Neural crest cell (in vitro differentiated cells): Measurements from ENCODE around the gene LSMEM2. TPM values are rescaled to one million over a fixed set of nuclear protein-coding genes. Genes with fewer than 3 reads are reported as not detected.

ENCODE experiments used
- DNase-seq: peaks from one replicate; pipeline ENCODE4 v3.0.0; 2021; ENCODE audit warnings: low read depth, mixed read lengths, low spot score
- H3K27ac Mint-ChIP-seq: one replicate; pipeline ENCODE4 v1.8.0; 2021; ENCODE audit warnings: mild to moderate bottlenecking, mixed read lengths; ENCODE audit not compliant: unreplicated experiment
- H3K27me3 Mint-ChIP-seq: 2 replicates; pipeline ENCODE4 v1.8.0; 2021; ENCODE audit warnings: low read depth, mild to moderate bottlenecking, mixed read lengths
- H3K36me3 Mint-ChIP-seq: 2 replicates; pipeline ENCODE4 v1.8.0; 2021; ENCODE audit warnings: low read depth, mild to moderate bottlenecking, mixed read lengths
- H3K4me1 Mint-ChIP-seq: 2 replicates; pipeline ENCODE4 v1.8.0; 2021; ENCODE audit warnings: mixed read lengths
- H3K4me3 Mint-ChIP-seq: one replicate; pipeline ENCODE4 v1.8.0; 2021; ENCODE audit warnings: mild to moderate bottlenecking, mixed read lengths
- H3K9me3 Mint-ChIP-seq: 2 replicates; pipeline ENCODE4 v1.8.0; 2021; ENCODE audit warnings: mixed read lengths
- long read RNA-seq: library from polyadenylated mRNA; unstranded; transcript quantifications from one replicate; pipeline ENCODE4 v2.0.0, GENCODE V29; 2020
- total RNA-seq: library from RNA; stranded (reverse); gene quantifications from 2 replicates; pipeline ENCODE4 v1.2.1, GENCODE V29; 2021
- TF ChIP-seq, protein P1 (sequence below): fragments of 200-600 bp; sonication (generic); conservative IDR thresholded peaks from 2 replicates; pipeline ENCODE4 v1.5.0; 2021; ENCODE audit warnings: antibody characterized with exemption, mild to moderate bottlenecking

The LSMEM2 gene
- not detected in 2 replicates for total RNA-seq
- long read RNA-seq = 0 reads

DNA sequence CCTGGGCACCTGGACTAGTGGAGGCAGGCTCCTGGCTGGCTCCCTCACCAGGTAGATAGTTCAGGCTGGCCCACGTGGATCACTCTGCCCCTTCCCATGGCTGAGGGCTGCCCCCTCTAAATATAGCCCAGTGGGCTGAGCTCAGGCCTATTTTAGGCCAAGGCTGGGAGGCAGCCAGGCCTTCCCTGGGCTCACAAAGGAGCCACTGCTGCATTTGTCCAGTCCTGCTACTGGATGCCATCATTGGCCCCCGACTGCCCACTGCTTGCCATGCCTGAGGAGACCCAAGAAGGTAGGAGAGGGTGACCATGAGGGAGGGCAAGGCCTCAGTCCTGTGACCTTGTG, at the start of gene LSMEM2:
Gene LSMEM2, plus strand, starts transcription at position 208 of the 345 bp plus-strand sequence. Its CDS starts 27 bp downstream, at position 235.
- Mint-ChIP-seq H3K36me3 (no peaks in the 10 kb centered on the region), H3K27me3 (peaks cover 23% of the 10 kb centered on the region), H3K9me3 (no peaks in the 10 kb centered on the region), H3K4me3 (no peak within 1 kb of the TSS), H3K27ac (no peak within 1 kb of the TSS), H3K4me1 (peaks cover 20% of the 10 kb centered on the region)
- no peak for DNase-seq
- TF ChIP-seq, protein P1, sequence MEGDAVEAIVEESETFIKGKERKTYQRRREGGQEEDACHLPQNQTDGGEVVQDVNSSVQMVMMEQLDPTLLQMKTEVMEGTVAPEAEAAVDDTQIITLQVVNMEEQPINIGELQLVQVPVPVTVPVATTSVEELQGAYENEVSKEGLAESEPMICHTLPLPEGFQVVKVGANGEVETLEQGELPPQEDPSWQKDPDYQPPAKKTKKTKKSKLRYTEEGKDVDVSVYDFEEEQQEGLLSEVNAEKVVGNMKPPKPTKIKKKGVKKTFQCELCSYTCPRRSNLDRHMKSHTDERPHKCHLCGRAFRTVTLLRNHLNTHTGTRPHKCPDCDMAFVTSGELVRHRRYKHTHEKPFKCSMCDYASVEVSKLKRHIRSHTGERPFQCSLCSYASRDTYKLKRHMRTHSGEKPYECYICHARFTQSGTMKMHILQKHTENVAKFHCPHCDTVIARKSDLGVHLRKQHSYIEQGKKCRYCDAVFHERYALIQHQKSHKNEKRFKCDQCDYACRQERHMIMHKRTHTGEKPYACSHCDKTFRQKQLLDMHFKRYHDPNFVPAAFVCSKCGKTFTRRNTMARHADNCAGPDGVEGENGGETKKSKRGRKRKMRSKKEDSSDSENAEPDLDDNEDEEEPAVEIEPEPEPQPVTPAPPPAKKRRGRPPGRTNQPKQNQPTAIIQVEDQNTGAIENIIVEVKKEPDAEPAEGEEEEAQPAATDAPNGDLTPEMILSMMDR = no peak

DNA sequence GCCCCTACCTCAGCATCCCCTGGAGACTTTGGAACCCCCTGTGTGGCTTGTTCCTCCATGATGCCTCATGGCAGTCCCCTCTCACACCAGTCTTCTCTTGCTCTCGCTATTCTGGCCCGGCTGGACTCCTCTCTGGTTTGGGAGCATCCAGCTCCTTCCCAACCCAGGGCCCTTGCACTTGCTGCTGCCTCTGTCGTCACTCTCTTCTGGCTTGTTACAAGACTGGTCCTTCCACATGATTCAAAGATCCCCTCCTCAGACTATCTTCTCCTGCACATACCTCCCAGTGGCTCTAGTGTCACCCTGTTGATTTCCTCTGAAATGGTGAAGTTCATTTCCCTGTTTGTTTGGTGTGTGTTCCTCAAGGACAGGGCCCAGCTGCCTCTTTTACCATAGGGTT, 49.4 kb upstream of the LSMEM2 start:
- TF ChIP-seq, protein P1 = no peak
- Mint-ChIP-seq H3K27me3 (peaks cover 17% of the 10 kb centered on the region), H3K27ac (peak overlapping the region; percentile 28), H3K36me3 (no peaks in the 10 kb centered on the region), H3K4me1 (peaks cover 50% of the 10 kb centered on the region), H3K9me3 (no peaks in the 10 kb centered on the region), H3K4me3 (peak overlapping the region; percentile 56)
- DNase-seq = no peak

DNA sequence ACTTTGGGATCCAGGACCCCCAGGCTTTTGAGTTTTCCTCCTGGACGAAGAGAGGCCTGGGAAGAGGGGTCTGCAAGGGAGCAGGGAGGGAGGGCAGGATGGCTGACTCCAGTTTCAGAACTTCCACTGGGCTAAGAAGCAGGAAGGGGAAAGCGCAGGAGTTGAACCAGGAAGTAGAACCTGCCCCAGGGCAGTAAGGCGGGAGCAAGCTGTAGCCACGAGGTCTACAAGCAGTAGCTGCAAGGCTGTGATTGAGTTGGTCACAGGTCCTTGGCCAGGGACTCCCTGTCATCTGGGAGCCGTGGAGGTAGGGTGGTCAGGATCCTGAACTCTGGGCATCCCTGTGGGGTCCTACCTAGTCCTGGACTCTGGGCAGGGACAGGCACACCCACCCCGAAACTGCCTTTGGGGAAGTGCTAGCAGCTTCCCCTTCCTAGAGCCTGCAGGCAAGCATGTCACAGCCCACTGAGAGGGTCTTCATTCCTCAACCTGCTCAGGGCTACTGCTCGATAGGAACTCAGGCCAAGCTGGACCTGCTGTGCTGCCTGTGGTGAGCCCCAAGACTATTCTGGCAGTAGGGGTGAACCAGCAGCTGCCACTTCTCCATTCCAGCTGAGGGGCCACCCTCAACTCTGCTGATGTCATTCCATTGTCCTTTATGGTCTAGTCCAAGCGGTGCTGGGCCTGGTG, 48.6 kb upstream of the LSMEM2 start:
- TF ChIP-seq, protein P1 = no peak
- H3K27ac Mint-ChIP-seq = peak overlapping the region; percentile 57
- no peaks in the 10 kb centered on the region for H3K36me3 Mint-ChIP-seq
- peaks cover 50% of the 10 kb centered on the region for H3K4me1 Mint-ChIP-seq
- no peaks in the 10 kb centered on the region for H3K9me3 Mint-ChIP-seq
- H3K4me3 Mint-ChIP-seq = peak overlapping the region; percentile 50
- no peak for DNase-seq
- H3K27me3 Mint-ChIP-seq = peaks cover 12% of the 10 kb centered on the region

DNA sequence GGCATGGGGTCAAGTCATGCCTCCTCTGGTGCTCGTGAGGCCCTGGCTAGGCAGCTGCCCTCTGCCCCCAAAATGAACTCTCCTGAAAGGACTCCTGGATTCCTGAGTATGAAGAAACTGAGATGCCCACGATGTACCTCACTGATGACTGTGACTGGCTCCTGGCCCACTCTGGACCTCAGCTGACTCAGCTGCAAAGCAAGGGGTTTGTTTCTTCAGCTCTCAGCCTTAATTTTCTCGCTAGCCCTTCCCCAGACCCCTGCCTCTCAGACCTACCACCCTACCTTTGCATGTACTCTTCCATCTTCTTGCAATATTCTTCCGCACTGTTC, 48.1 kb upstream of the LSMEM2 start:
- H3K27ac Mint-ChIP-seq = peak overlapping the region; percentile 13
- peaks cover 54% of the 10 kb centered on the region for H3K4me1 Mint-ChIP-seq
- DNase-seq = no peak
- H3K4me3 Mint-ChIP-seq = peak overlapping the region; percentile 50
- peaks cover 10% of the 10 kb centered on the region for H3K27me3 Mint-ChIP-seq
- H3K36me3 Mint-ChIP-seq = no peaks in the 10 kb centered on the region
- TF ChIP-seq, protein P1 = no peak
- H3K9me3 Mint-ChIP-seq = no peaks in the 10 kb centered on the region

DNA sequence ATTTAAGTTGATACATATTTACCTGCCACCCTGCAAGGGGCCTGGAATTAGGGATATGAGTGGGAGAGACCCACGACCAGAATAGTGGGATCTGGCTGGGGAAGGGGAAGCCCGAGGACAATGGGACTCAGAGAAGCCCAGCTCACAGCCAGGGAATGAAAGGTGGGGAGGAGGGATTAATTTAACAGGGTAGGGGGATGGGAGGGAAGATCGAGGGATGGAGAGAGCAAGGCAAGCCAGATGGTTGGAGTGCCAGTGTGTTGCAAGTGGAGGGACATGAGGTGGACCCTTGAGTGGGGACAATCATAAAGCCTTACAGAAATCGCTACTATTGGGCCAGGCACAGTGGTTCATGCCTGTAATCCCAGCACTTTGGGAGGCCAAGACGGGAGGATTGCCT, 47.3 kb upstream of the LSMEM2 start:
- Mint-ChIP-seq H3K27ac (no peak overlapping the region), H3K36me3 (no peaks in the 10 kb centered on the region), H3K27me3 (peaks cover 7% of the 10 kb centered on the region), H3K4me1 (peaks cover 54% of the 10 kb centered on the region), H3K4me3 (peak overlapping the region; percentile 50), H3K9me3 (no peaks in the 10 kb centered on the region)
- DNase-seq = no peak
- TF ChIP-seq, protein P1 = no peak
